SK-N-MC (cell line): ENCODE results near the gene KCNH6.

Experiments used
- EZH2 ChIP-seq: fragments of 200-600 bp; sonication (generic); IDR thresholded peaks from one replicate; pipeline ENCODE4 v1.6.1; 2017; ENCODE audit warnings: antibody characterized with exemption
- FOXP2 ChIP-seq: optimal IDR thresholded peaks from 2 replicates; pipeline ENCODE3; 2011; ENCODE audit warnings: mild to moderate bottlenecking, moderate library complexity; ENCODE audit not compliant: insufficient read depth; ENCODE audit errors: extremely low read length, control extremely low read depth
- POLR2AphosphoS5 ChIP-seq: IDR thresholded peaks from 2 replicates; pipeline ENCODE4 v1.6.1; 2012; ENCODE audit warnings: mild to moderate bottlenecking, low read depth, low read length, borderline replicate concordance

- TF ChIP-seq EZH2 (no peak), POLR2AphosphoS5 (no peak), FOXP2 (no peak)
These were observed 55.6 kb downstream of the KCNH6 start for GRCh38 chr17:63578769-63579111.
